ENCODE results near the gene GALC.

GALC gene

GRCh38 chr14:87952307-87953094 is 40.5 kb downstream of the GALC start:
- DNase-seq = peak in 1 of 5 donors; percentile 61

GRCh38 chr14:87944987-87945604 is 47.9 kb downstream of the GALC start:
- peak in 1 of 5 donors; percentile 48 for DNase-seq

- no peak for DNase-seq
Observed at GRCh38 chr14:87940894-87941293, 52.1 kb downstream of the GALC start.

- DNase-seq = peak in 1 of 5 donors; percentile 8
Observed at GRCh38 chr14:87940382-87940781, 52.6 kb downstream of the GALC start.

- DNase-seq = no peak
Observed at GRCh38 chr14:87935886-87936285, 57.1 kb downstream of the GALC start.

GRCh38 chr14:87935081-87935828 is 57.7 kb downstream of the GALC start:
- DNase-seq = no peak

GRCh38 chr14:87934185-87934584 is 58.8 kb downstream of the GALC start:
- DNase-seq = no peak

- DNase-seq = no peak
Observed at GRCh38 chr14:87916886-87917275, 76.1 kb downstream of the GALC start.

GRCh38 chr14:87916103-87916885 is 76.7 kb downstream of the GALC start:
- DNase-seq = no peak

GRCh38 chr14:87908550-87908949 is 84.4 kb downstream of the GALC start:
- DNase-seq = no peak

GRCh38 chr14:87901652-87902051 is 91.3 kb downstream of the GALC start:
- no peak for DNase-seq

- no peak for DNase-seq
Observed at GRCh38 chr14:87901236-87901635, 91.7 kb downstream of the GALC start.

GRCh38 chr14:87899228-87899627 is 93.8 kb downstream of the GALC start:
- no peak for DNase-seq

GRCh38 chr14:87898301-87898700 is 94.7 kb downstream of the GALC start:
- no peak for DNase-seq

- peak in 1 of 5 donors; percentile 11 for DNase-seq
Observed at GRCh38 chr14:87896393-87897380, 96.3 kb downstream of the GALC start.

- no peak for DNase-seq
Observed at GRCh38 chr14:87894920-87895319, 98.1 kb downstream of the GALC start.

GRCh38 chr14:87892763-87893162 is 100.2 kb downstream of the GALC start:
- no peak for DNase-seq

- DNase-seq = peak in 1 of 5 donors; percentile 15
Observed at GRCh38 chr14:87888136-87888999, 104.6 kb downstream of the GALC start.

GRCh38 chr14:87883750-87884149 is 109.2 kb downstream of the GALC start:
- DNase-seq = no peak

All from T-helper 1 cell (primary cell).